Epithelial cell of prostate (primary cell): ENCODE measurements around the gene PAPOLG.

Experiments
- DNase-seq: peaks from one replicate; pipeline ENCODE4 v3.0.0-alpha.2; 2011; ENCODE audit warnings: low read depth, low spot score
- H3K27ac ChIP-seq: fragments of 450-650 bp; 2 replicates; pipeline ENCODE4 v1.5.1; 2017; ENCODE audit warnings: mild to moderate bottlenecking

PAPOLG gene

GRCh38 chr2:60756097-60757087 is at the start of gene PAPOLG:
PAPOLG (plus strand) TSS chr2:60756268; CDS start chr2:60756479, 211 bp downstream.
- DNase-seq: peak; percentile 49

GRCh38 chr2:60707750-60708371 is 48.2 kb upstream of the PAPOLG start:
- no peak overlapping the region for H3K27ac ChIP-seq
- DNase-seq: no peak

More at GRCh38 chr2:60756097-60757087, at the start of gene PAPOLG:
- H3K27ac ChIP-seq: peak within 1 kb of the TSS; percentile 71

- no peak for DNase-seq
- no peak overlapping the region for H3K27ac ChIP-seq
These were observed 47.3 kb upstream of the PAPOLG start for GRCh38 chr2:60708630-60709320.

GRCh38 chr2:60710707-60711106 is 45.4 kb upstream of the PAPOLG start:
- H3K27ac ChIP-seq: no peak overlapping the region
- no peak for DNase-seq

- H3K27ac ChIP-seq: no peak overlapping the region
- DNase-seq: no peak
These were observed 40.5 kb upstream of the PAPOLG start for GRCh38 chr2:60715561-60715960.

- H3K27ac ChIP-seq: peak overlapping the region; percentile 79
- DNase-seq: peak; percentile 76
These were observed 38.4 kb upstream of the PAPOLG start for GRCh38 chr2:60717691-60718090.

- H3K27ac ChIP-seq: peak overlapping the region; percentile 79
- DNase-seq: peak; percentile 83
These were observed 36.7 kb upstream of the PAPOLG start for GRCh38 chr2:60719331-60719730.

GRCh38 chr2:60725466-60725865 is 30.6 kb upstream of the PAPOLG start:
- DNase-seq: no peak
- no peak overlapping the region for H3K27ac ChIP-seq

- no peak for DNase-seq
- H3K27ac ChIP-seq: no peak overlapping the region
These were observed 27.2 kb upstream of the PAPOLG start for GRCh38 chr2:60728855-60729254.

GRCh38 chr2:60735496-60736250 is 20.4 kb upstream of the PAPOLG start:
- no peak for DNase-seq
- H3K27ac ChIP-seq: no peak overlapping the region

- no peak for DNase-seq
- H3K27ac ChIP-seq: no peak overlapping the region
These were observed 17.4 kb upstream of the PAPOLG start for GRCh38 chr2:60738679-60739078.

GRCh38 chr2:60739156-60739555 is 16.9 kb upstream of the PAPOLG start:
- DNase-seq: no peak
- H3K27ac ChIP-seq: no peak overlapping the region

- no peak for DNase-seq
- H3K27ac ChIP-seq: no peak overlapping the region
These were observed 14.5 kb upstream of the PAPOLG start for GRCh38 chr2:60741576-60741975.

- H3K27ac ChIP-seq: no peak overlapping the region
- DNase-seq: no peak
These were observed 13.6 kb upstream of the PAPOLG start for GRCh38 chr2:60742419-60742818.

- DNase-seq: no peak
- H3K27ac ChIP-seq: no peak overlapping the region
These were observed 10.7 kb upstream of the PAPOLG start for GRCh38 chr2:60745330-60745729.

- no peak overlapping the region for H3K27ac ChIP-seq
- no peak for DNase-seq
These were observed 10.3 kb upstream of the PAPOLG start for GRCh38 chr2:60745761-60746160.

GRCh38 chr2:60746318-60746717 is 9.8 kb upstream of the PAPOLG start:
- no peak overlapping the region for H3K27ac ChIP-seq
- DNase-seq: no peak

GRCh38 chr2:60759654-60760053 is 3.6 kb downstream of the PAPOLG start:
- no peak overlapping the region for H3K27ac ChIP-seq
- DNase-seq: no peak

- DNase-seq: no peak
- H3K27ac ChIP-seq: no peak overlapping the region
These were observed 8.9 kb downstream of the PAPOLG start for GRCh38 chr2:60764736-60765534.
